CD4-positive, CD25-positive, alpha-beta regulatory T cell (primary cell): ENCODE measurements around the gene DICER1. TPM values are rescaled to one million over a fixed set of nuclear protein-coding genes. Genes with fewer than 3 reads are reported as not detected.

ENCODE experiments used
- ATAC-seq, 2 donors: fragments of 150-1000 bp; cut with Tn5 transposase; one replicate each; pipeline ENCODE4 v1.10.0; 2021; ENCODE audit warnings: low read depth in 2 of 2, moderate number of reproducible peaks in 2 of 2, moderate library complexity in 1 of 2
- DNase-seq, 3 donors: peaks; one replicate each; pipeline versions ENCODE4 v3.0.0 to v3.0.0-alpha.2; 2012 to 2022; ENCODE audit warnings: mixed read lengths in 1 of 3
- H3K27ac ChIP-seq: one replicate; pipeline ENCODE4 v1.7.0; 2013; ENCODE audit warnings: mild to moderate bottlenecking, low read length; ENCODE audit not compliant: insufficient read depth, poor library complexity, severe bottlenecking
- H3K27me3 ChIP-seq: one replicate; pipeline ENCODE4 v1.7.0; 2013; ENCODE audit warnings: low read length; ENCODE audit not compliant: control insufficient read depth, insufficient read depth
- H3K36me3 ChIP-seq: one replicate; pipeline ENCODE4 v1.7.0; 2013; ENCODE audit warnings: mild to moderate bottlenecking, low read length, moderate library complexity; ENCODE audit not compliant: control insufficient read depth, insufficient read depth
- H3K4me1 ChIP-seq: 2 replicates; pipeline ENCODE4 v1.7.0; 2013; ENCODE audit warnings: mild to moderate bottlenecking, low read length; ENCODE audit not compliant: insufficient read depth, control insufficient read depth, poor library complexity, severe bottlenecking
- H3K4me3 ChIP-seq: one replicate; pipeline ENCODE4 v1.7.0; 2013; ENCODE audit warnings: low read depth, mild to moderate bottlenecking, low read length, moderate library complexity
- H3K9me3 ChIP-seq, 2 experiments: 1 replicate in 1 of 2; 2 replicates in 1 of 2; pipeline ENCODE4 v1.7.0; 2013; ENCODE audit warnings: low read length in 2 of 2, mild to moderate bottlenecking in 1 of 2, moderate library complexity in 1 of 2; ENCODE audit not compliant: control insufficient read depth in 2 of 2
- H3K27ac Mint-ChIP-seq, 3 donors: one replicate each; pipeline ENCODE4 v1.8.0; 2020 to 2022; ENCODE audit warnings: mild to moderate bottlenecking in 3 of 3, mixed read lengths in 3 of 3, moderate library complexity in 2 of 3
- H3K27me3 Mint-ChIP-seq: one replicate; pipeline ENCODE4 v1.8.0; 2022; ENCODE audit warnings: mild to moderate bottlenecking, mixed read lengths
- H3K36me3 Mint-ChIP-seq: one replicate; pipeline ENCODE4 v1.8.0; 2020; ENCODE audit warnings: mixed read lengths
- H3K4me1 Mint-ChIP-seq, 4 donors: one replicate each; pipeline ENCODE4 v1.8.0; 2020 to 2022; ENCODE audit warnings: mixed read lengths in 4 of 4, mild to moderate bottlenecking in 1 of 4
- H3K4me3 Mint-ChIP-seq, 4 donors: one replicate each; pipeline ENCODE4 v1.8.0; 2020 to 2022; ENCODE audit warnings: mild to moderate bottlenecking in 4 of 4, mixed read lengths in 4 of 4, moderate library complexity in 3 of 4
- H3K9me3 Mint-ChIP-seq, 7 donors: one replicate each; pipeline ENCODE4 v1.8.0; 2020 to 2022; ENCODE audit warnings: mixed read lengths in 7 of 7, mild to moderate bottlenecking in 3 of 7, moderate library complexity in 2 of 7
- polyA plus RNA-seq, 4 donors: library from polyadenylated mRNA; unstranded; fragments of 300-500 nt; fragmentation: Illumina TruSeq; gene quantifications; one replicate each; pipeline ENCODE4 v1.2.3, GENCODE V29; 2021
- total RNA-seq: library from RNA; stranded (reverse); gene quantifications from one replicate; pipeline ENCODE4 v1.2.3, GENCODE V29; 2022

Gene DICER1
- total and polyA plus RNA-seq, 5 donors from 2014 or later, result 12.4 to 52.0 (median 13.1) TPM

- H3K36me3 Mint-ChIP-seq, result no peaks in the 10 kb centered on the region
- no peaks in the 10 kb centered on the region for H3K9me3 Mint-ChIP-seq
- peaks cover 34% of the 10 kb centered on the region for H3K4me1 ChIP-seq
- no peaks in the 10 kb centered on the region for H3K9me3 ChIP-seq
- H3K27ac Mint-ChIP-seq, result peak overlapping the region; percentile 42 to 80 (median 77)
- peak overlapping the region; percentile 62 for H3K27ac ChIP-seq
- peak in 2 of 3 donors; percentile 18 to 53 for DNase-seq
- peaks cover 6% of the 10 kb centered on the region for H3K27me3 Mint-ChIP-seq
- peak overlapping the region; percentile 75 to 93 (median 86) for H3K4me3 Mint-ChIP-seq
- ATAC-seq, result peak; percentile 5 to 13
- peaks cover 25 to 60% (median 46%) of the 10 kb centered on the region in 4 donors for H3K4me1 Mint-ChIP-seq
- H3K36me3 ChIP-seq, result no peaks in the 10 kb centered on the region
- peak overlapping the region; percentile 93 for H3K4me3 ChIP-seq
- no peaks in the 10 kb centered on the region for H3K27me3 ChIP-seq
Measured at GRCh38 chr14:95156161-95157047, 925 bp downstream of the DICER1 start.

- H3K9me3 ChIP-seq, result no peaks in the 10 kb centered on the region
- Mint-ChIP-seq H3K27ac (peak overlapping the region in 2 of 3 donors; percentile 42 to 80), H3K36me3 (no peaks in the 10 kb centered on the region), H3K4me1 (peaks cover 25 to 73% (median 54%) of the 10 kb centered on the region in 4 donors), H3K4me3 (peak overlapping the region; percentile 75 to 93 (median 86)), H3K9me3 (no peaks in the 10 kb centered on the region), H3K27me3 (peaks cover 6% of the 10 kb centered on the region)
- H3K27ac ChIP-seq, result no peak overlapping the region
- H3K36me3 ChIP-seq, result no peaks in the 10 kb centered on the region
- H3K4me3 ChIP-seq, result peak overlapping the region; percentile 93
- H3K27me3 ChIP-seq, result no peaks in the 10 kb centered on the region
- no peak for ATAC-seq
- no peak for DNase-seq
- H3K4me1 ChIP-seq, result peaks cover 34% of the 10 kb centered on the region
Measured at GRCh38 chr14:95155045-95155444, 2.3 kb downstream of the DICER1 start.

GRCh38 chr14:95153866-95154265 lies 3.5 kb downstream of the DICER1 start:
- no peak for DNase-seq
- no peaks in the 10 kb centered on the region for H3K36me3 ChIP-seq
- Mint-ChIP-seq H3K27ac (peak overlapping the region in 2 of 3 donors; percentile 42 to 84), H3K27me3 (peaks cover 6% of the 10 kb centered on the region), H3K4me1 (peaks cover 29 to 81% (median 57%) of the 10 kb centered on the region in 4 donors), H3K9me3 (no peaks in the 10 kb centered on the region), H3K36me3 (no peaks in the 10 kb centered on the region), H3K4me3 (peak overlapping the region in 3 of 4 donors; percentile 9 to 88 (median 75))
- no peaks in the 10 kb centered on the region for H3K27me3 ChIP-seq
- peak overlapping the region; percentile 93 for H3K4me3 ChIP-seq
- no peak overlapping the region for H3K27ac ChIP-seq
- peaks cover 34% of the 10 kb centered on the region for H3K4me1 ChIP-seq
- no peaks in the 10 kb centered on the region for H3K9me3 ChIP-seq
- no peak for ATAC-seq

- no peaks in the 10 kb centered on the region for H3K27me3 Mint-ChIP-seq
- DNase-seq (no peak), ATAC-seq (no peak)
- H3K27me3 ChIP-seq, result no peaks in the 10 kb centered on the region
- peaks cover 2% of the 10 kb centered on the region for H3K36me3 ChIP-seq
- H3K4me3 Mint-ChIP-seq, result peak overlapping the region in 1 of 4 donors; percentile 28
- peaks cover 37 to 92% (median 60%) of the 10 kb centered on the region in 4 donors for H3K4me1 Mint-ChIP-seq
- H3K9me3 ChIP-seq, result peaks cover 0 to under 1% of the 10 kb centered on the region in 2 experiments
- H3K4me3 ChIP-seq, result no peak overlapping the region
- H3K4me1 ChIP-seq, result peaks cover 30% of the 10 kb centered on the region
- no peak overlapping the region for H3K27ac ChIP-seq
- H3K27ac Mint-ChIP-seq, result no peak overlapping the region
- H3K9me3 Mint-ChIP-seq, result peaks cover 0 to 1% (median 0%) of the 10 kb centered on the region in 7 donors
- peaks cover 9% of the 10 kb centered on the region for H3K36me3 Mint-ChIP-seq
Measured at GRCh38 chr14:95151561-95151960, 5.8 kb downstream of the DICER1 start.

- ATAC-seq (no peak), DNase-seq (no peak)
- H3K4me3 Mint-ChIP-seq, result peak overlapping the region in 1 of 4 donors; percentile 72
- H3K27me3 Mint-ChIP-seq, result no peaks in the 10 kb centered on the region
- Histone ChIP-seq H3K9me3 (peaks cover 0 to 7% of the 10 kb centered on the region in 2 experiments), H3K36me3 (peaks cover 2% of the 10 kb centered on the region), H3K27me3 (no peaks in the 10 kb centered on the region), H3K4me1 (peaks cover 23% of the 10 kb centered on the region), H3K27ac (no peak overlapping the region), H3K4me3 (no peak overlapping the region)
- H3K4me1 Mint-ChIP-seq, result peaks cover 37 to 90% (median 60%) of the 10 kb centered on the region in 4 donors
- H3K36me3 Mint-ChIP-seq, result peaks cover 13% of the 10 kb centered on the region
- H3K9me3 Mint-ChIP-seq, result peaks cover 0 to 5% (median 0%) of the 10 kb centered on the region in 7 donors
- peak overlapping the region in 1 of 3 donors; percentile 50 for H3K27ac Mint-ChIP-seq
Measured at GRCh38 chr14:95150910-95151309, 6.4 kb downstream of the DICER1 start.

- peaks cover 0 to 16% (median 5%) of the 10 kb centered on the region in 7 donors for H3K9me3 Mint-ChIP-seq
- no peak overlapping the region for H3K27ac Mint-ChIP-seq
- DNase-seq (no peak), ATAC-seq (no peak)
- H3K4me3 Mint-ChIP-seq, result no peak overlapping the region
- H3K4me1 ChIP-seq, result peaks cover 9% of the 10 kb centered on the region
- H3K27ac ChIP-seq, result no peak overlapping the region
- peaks cover 25% of the 10 kb centered on the region for H3K36me3 Mint-ChIP-seq
- H3K27me3 Mint-ChIP-seq, result no peaks in the 10 kb centered on the region
- H3K36me3 ChIP-seq, result peaks cover 5% of the 10 kb centered on the region
- H3K4me3 ChIP-seq, result no peak overlapping the region
- H3K9me3 ChIP-seq, result peaks cover 9 to 20% of the 10 kb centered on the region in 2 experiments
- H3K4me1 Mint-ChIP-seq, result peaks cover 40 to 85% (median 51%) of the 10 kb centered on the region in 4 donors
- no peaks in the 10 kb centered on the region for H3K27me3 ChIP-seq
Measured at GRCh38 chr14:95149441-95149840, 7.9 kb downstream of the DICER1 start.

GRCh38 chr14:95147597-95147996 lies 9.7 kb downstream of the DICER1 start:
- no peak overlapping the region for H3K4me3 ChIP-seq
- DNase-seq (no peak), ATAC-seq (no peak)
- Mint-ChIP-seq H3K27ac (no peak overlapping the region), H3K27me3 (no peaks in the 10 kb centered on the region), H3K9me3 (peaks cover 0 to 16% (median 5%) of the 10 kb centered on the region in 7 donors), H3K4me3 (no peak overlapping the region), H3K4me1 (peaks cover 35 to 86% (median 50%) of the 10 kb centered on the region in 4 donors), H3K36me3 (peaks cover 25% of the 10 kb centered on the region)
- peaks cover 5% of the 10 kb centered on the region for H3K36me3 ChIP-seq
- H3K4me1 ChIP-seq, result peaks cover 13% of the 10 kb centered on the region
- H3K9me3 ChIP-seq, result peaks cover 11 to 20% of the 10 kb centered on the region in 2 experiments
- H3K27me3 ChIP-seq, result no peaks in the 10 kb centered on the region
- H3K27ac ChIP-seq, result no peak overlapping the region
